Transverse colon (tissue), 4 donors: ENCODE measurements around the gene GPD2. TPM values are rescaled to one million over a fixed set of nuclear protein-coding genes. Genes with fewer than 3 reads are reported as not detected.

Experiments used
- DNase-seq: peaks from one replicate; pipeline ENCODE4 v3.0.0-alpha.2; 2019
- H3K27ac ChIP-seq, 4 donors: fragments of 200-600 bp; sonication (generic); 2 replicates each; pipeline ENCODE4 v1.5.1; 2016 to 2018; ENCODE audit warnings: inconsistent platforms in 4 of 4
- H3K27me3 ChIP-seq: fragments of 200-600 bp; sonication (generic); 2 replicates; pipeline ENCODE4 v1.5.1; 2017; ENCODE audit warnings: inconsistent platforms
- H3K36me3 ChIP-seq, 4 donors: fragments of 200-600 bp; sonication (generic); 2 replicates each; pipeline ENCODE4 v1.5.1; 2017 to 2019; ENCODE audit warnings: inconsistent platforms in 4 of 4
- H3K4me1 ChIP-seq, 4 donors: fragments of 200-600 bp; sonication (generic); 2 replicates each; pipeline ENCODE4 v1.5.1; 2017 to 2020; ENCODE audit warnings: inconsistent platforms in 4 of 4
- H3K4me3 ChIP-seq, 4 donors: fragments of 200-600 bp; sonication (generic); 1 replicate in 1 of 4; 2 replicates in 3 of 4; pipeline versions ENCODE4 v1.5.1 to v1.6.1; 2017 to 2019; ENCODE audit warnings: inconsistent platforms in 4 of 4
- H3K9me3 ChIP-seq, 2 donors: fragments of 200-600 bp; sonication (generic); 2 replicates each; pipeline ENCODE4 v1.5.1; 2017 to 2019; ENCODE audit warnings: inconsistent platforms in 2 of 2
- CTCF ChIP-seq, 5 experiments: fragments of 200-600 bp in 3 of 5; fragments of 450-650 bp in 2 of 5; sonication (generic) in 3 of 5; IDR thresholded peaks; 1 replicate in 2 of 5; 2 replicates in 3 of 5; pipeline ENCODE4 v1.5.1; 2016 to 2017; ENCODE audit warnings: antibody characterized with exemption in 5 of 5, inconsistent platforms in 3 of 5, mild to moderate bottlenecking in 2 of 5, moderate library complexity in 1 of 5
- EP300 ChIP-seq: sonication (generic); formaldehyde crosslinking; IDR thresholded peaks from one replicate; pipeline ENCODE4 v1.6.1; 2017; ENCODE audit warnings: antibody characterized with exemption, low read depth
- POLR2A ChIP-seq: fragments of 450-650 bp; IDR thresholded peaks from one replicate; pipeline ENCODE4 v1.6.1; 2016; ENCODE audit warnings: antibody characterized with exemption, mild to moderate bottlenecking, moderate library complexity
- POLR2AphosphoS5 ChIP-seq, 3 donors: sonication (generic); formaldehyde crosslinking; IDR thresholded peaks; one replicate each; pipeline ENCODE4 v1.6.1; 2016; ENCODE audit warnings: antibody characterized with exemption in 3 of 3
- WGBS, 2 donors: methylation state at CpG; one replicate each; pipeline ENCODE4 v1.1.5; 2018; ENCODE audit warnings: low coverage in 1 of 2; 5-methylcytosine and 5-hydroxymethylcytosine counted together
- in situ Hi-C, 4 donors: fragments of 200-750 bp; cut with MboI; loops; one replicate each; pipeline versions ENCODE4 v1.15.0 to v1.15.1; 2017; ENCODE audit warnings: low sequenced_read_pairs in 3 of 4, low pct_ligation_motif_present in 1 of 4, low pct_unique_long_range_greater_than_20kb in 1 of 4
- intact Hi-C: fragments of 100-400 bp; cut with DNase I; formaldehyde crosslinking; loops from one replicate; pipeline ENCODE4 v1.15.1; 2023; ENCODE audit warnings: low total_unique reads
- total RNA-seq, 4 donors: library from RNA; depleted of rRNA; stranded (reverse); fragments of >200 nt; gene quantifications; one replicate each; pipeline ENCODE4 v1.1.0, GENCODE V29; 2016

Gene GPD2
- total RNA-seq, 4 donors from 2014 or later, result 65.5 to 161 (median 98.6) TPM

DNA sequence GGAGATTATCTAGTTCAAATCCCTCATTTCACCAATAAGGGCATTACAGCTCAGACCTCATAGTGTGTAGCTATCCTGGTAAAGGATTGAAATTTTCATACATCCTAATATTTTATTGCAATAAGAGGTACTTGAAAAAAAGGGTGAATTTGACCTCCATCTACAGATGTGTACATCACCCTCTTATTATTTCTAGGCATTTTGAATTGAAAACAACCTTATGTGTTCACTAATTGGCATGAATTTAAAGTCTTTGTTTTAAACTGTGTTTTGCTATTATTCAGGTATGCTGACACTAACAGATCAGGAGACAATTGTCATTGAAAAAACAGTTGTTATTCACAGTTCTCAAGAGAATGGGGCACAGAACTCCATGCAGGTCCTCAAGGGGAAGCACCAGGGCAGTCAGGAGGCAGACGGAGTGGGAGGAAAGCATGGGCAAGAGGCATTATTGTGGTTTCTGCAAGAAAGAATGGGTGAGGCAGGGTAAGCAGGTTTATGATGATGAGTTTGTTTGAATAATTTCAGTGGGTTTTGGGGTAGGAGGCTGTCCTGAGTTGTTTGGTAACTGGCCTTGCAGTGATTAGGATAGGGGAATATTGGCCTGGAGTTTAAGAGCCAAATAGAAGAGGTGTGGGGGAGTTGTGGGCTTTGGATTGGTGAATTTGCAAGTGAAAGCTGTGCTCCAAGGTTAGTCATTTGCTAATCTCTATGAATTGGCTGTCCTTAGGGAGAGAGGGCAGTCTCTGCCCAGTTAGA, 194.6 kb downstream of the GPD2 start:
- TF ChIP-seq POLR2AphosphoS5 (IDR thresholded peaks at IDR 0.05) (no peak), CTCF (IDR thresholded peaks at IDR 0.05) (no peak), POLR2A (no peak), EP300 (no peak)
- H3K27ac ChIP-seq, result no peak overlapping the region
- H3K4me3 ChIP-seq, result no peak overlapping the region
- intact Hi-C loops (no loop called here), in situ Hi-C loops (no loop called here)
- H3K9me3 ChIP-seq, result no peaks in the 10 kb centered on the region
- DNase-seq, result no peak
- WGBS, 2 donors, result 67 to 84% methylated on average over 1 of the region's 1 CpG
- H3K36me3 ChIP-seq, result no peaks in the 10 kb centered on the region
- H3K27me3 ChIP-seq, result no peaks in the 10 kb centered on the region
- H3K4me1 ChIP-seq, result no peaks in the 10 kb centered on the region

- intact Hi-C loops, result no loop called here
- in situ Hi-C loops, result no loop called here
- Histone ChIP-seq H3K4me1 (no peaks in the 10 kb centered on the region), H3K9me3 (no peaks in the 10 kb centered on the region), H3K27me3 (no peaks in the 10 kb centered on the region), H3K4me3 (no peak overlapping the region), H3K36me3 (no peaks in the 10 kb centered on the region), H3K27ac (no peak overlapping the region)
- 80 to 82% methylated on average over 3 of the region's 3 CpGs for WGBS, 2 donors
- TF ChIP-seq CTCF (IDR thresholded peaks at IDR 0.05) (no peak), POLR2AphosphoS5 (IDR thresholded peaks at IDR 0.05) (no peak), POLR2A (no peak), EP300 (no peak)
- DNase-seq, result no peak
These were observed 199.5 kb downstream of the GPD2 start for GRCh38 chr2:156635646-156636045.

Other genes with a start within 250 kb of the GPD2 start
- 1 to 10 TPM; 2.9 to 7.4 (median 4.1) TPM for gene NR4A2, start 103.7 kb upstream of the GPD2 start, total RNA-seq